ENCODE results near the gene TFCP2L1. TPM values are rescaled to one million over a fixed set of nuclear protein-coding genes. Genes with fewer than 3 reads are reported as not detected.
A peak's percentile ranks its signal among the peaks of the same experiment; 100 is the strongest.

Gene TFCP2L1
- total and polyA plus RNA-seq, 4 donors, result 0.30 to 0.89 (median 0.51) TPM

DNA sequence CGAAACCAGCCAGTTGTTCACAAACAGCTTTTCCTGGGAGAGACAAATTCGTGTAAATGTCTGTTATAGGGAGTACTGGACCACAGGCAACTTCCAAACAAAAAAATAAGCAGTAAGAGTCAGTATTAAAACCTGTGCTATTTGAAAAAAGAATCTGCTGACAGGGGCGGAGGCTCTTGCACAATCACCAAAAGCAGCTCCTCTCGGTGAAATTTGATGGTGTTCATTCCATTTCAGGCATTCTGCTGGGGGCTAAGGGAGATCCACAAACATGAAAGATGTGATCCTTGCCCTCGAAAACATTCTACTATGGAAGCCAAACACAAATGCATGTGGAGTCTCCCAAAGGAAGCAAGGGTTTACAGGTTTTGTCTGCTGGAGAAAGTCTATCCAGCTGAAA is 45.0 kb downstream of the TFCP2L1 start:
- Histone ChIP-seq H3K36me3 (ENCODE audit: control insufficient read depth, insufficient read depth, low read length) (no peaks in the 10 kb centered on the region), H3K4me1 (ENCODE audit: control insufficient read depth, insufficient read depth, low read length) (peaks cover 2% of the 10 kb centered on the region), H3K27ac (ENCODE audit: low read depth, low read length) (no peak overlapping the region), H3K27me3 (ENCODE audit: control insufficient read depth, insufficient read depth, low read length) (no peaks in the 10 kb centered on the region), H3K4me3 (ENCODE audit: low read depth, low read length) (no peak overlapping the region), H3K9me3 (ENCODE audit: control insufficient read depth, insufficient read depth, low read length) (no peaks in the 10 kb centered on the region)
- DNase-seq (ENCODE audit: low read depth in 4 of 6, low spot score in 6 of 6), result no peak
- WGBS (ENCODE audit: insufficient coverage), result 91% methylated on average over 5 of the region's 5 CpGs

GRCh38 chr2:121239471-121239870 is 45.5 kb downstream of the TFCP2L1 start:
- Histone ChIP-seq H3K27ac (ENCODE audit: low read depth, low read length) (no peak overlapping the region), H3K27me3 (ENCODE audit: control insufficient read depth, insufficient read depth, low read length) (no peaks in the 10 kb centered on the region), H3K4me3 (ENCODE audit: low read depth, low read length) (no peak overlapping the region), H3K9me3 (ENCODE audit: control insufficient read depth, insufficient read depth, low read length) (no peaks in the 10 kb centered on the region), H3K36me3 (ENCODE audit: control insufficient read depth, insufficient read depth, low read length) (no peaks in the 10 kb centered on the region), H3K4me1 (ENCODE audit: control insufficient read depth, insufficient read depth, low read length) (peaks cover 7% of the 10 kb centered on the region)
- no peak for DNase-seq (ENCODE audit: low read depth in 4 of 6, low spot score in 6 of 6)
- 94% methylated on average over 15 of the region's 15 CpGs for WGBS (ENCODE audit: insufficient coverage)

DNA sequence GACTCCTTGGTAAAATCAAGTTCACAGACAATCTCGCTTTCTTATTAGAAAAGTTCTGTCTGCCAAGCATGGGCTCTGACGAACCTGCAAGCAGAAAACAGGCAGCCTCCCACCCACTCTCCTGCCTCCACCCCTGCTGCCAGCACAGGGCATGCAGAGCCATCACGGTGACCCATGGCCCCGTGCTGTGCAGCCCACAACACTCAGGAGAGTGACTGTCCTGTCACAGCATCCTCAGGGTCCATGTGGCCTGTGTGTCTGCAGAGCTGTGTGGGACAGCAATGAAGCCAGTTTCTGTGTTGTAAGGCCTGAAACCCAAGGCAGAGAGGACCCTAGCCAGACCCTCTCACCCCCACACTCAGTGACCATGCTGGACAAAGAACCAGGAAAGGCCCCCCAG is 46.2 kb downstream of the TFCP2L1 start:
- H3K9me3 ChIP-seq (ENCODE audit: control insufficient read depth, insufficient read depth, low read length), result no peaks in the 10 kb centered on the region
- H3K27me3 ChIP-seq (ENCODE audit: control insufficient read depth, insufficient read depth, low read length), result peaks cover 3% of the 10 kb centered on the region
- 83% methylated on average over 4 of the region's 4 CpGs for WGBS (ENCODE audit: insufficient coverage)
- no peaks in the 10 kb centered on the region for H3K36me3 ChIP-seq (ENCODE audit: control insufficient read depth, insufficient read depth, low read length)
- no peak overlapping the region for H3K4me3 ChIP-seq (ENCODE audit: low read depth, low read length)
- no peak overlapping the region for H3K27ac ChIP-seq (ENCODE audit: low read depth, low read length)
- peaks cover 8% of the 10 kb centered on the region for H3K4me1 ChIP-seq (ENCODE audit: control insufficient read depth, insufficient read depth, low read length)
- DNase-seq (ENCODE audit: low read depth in 4 of 6, low spot score in 6 of 6), result no peak

DNA sequence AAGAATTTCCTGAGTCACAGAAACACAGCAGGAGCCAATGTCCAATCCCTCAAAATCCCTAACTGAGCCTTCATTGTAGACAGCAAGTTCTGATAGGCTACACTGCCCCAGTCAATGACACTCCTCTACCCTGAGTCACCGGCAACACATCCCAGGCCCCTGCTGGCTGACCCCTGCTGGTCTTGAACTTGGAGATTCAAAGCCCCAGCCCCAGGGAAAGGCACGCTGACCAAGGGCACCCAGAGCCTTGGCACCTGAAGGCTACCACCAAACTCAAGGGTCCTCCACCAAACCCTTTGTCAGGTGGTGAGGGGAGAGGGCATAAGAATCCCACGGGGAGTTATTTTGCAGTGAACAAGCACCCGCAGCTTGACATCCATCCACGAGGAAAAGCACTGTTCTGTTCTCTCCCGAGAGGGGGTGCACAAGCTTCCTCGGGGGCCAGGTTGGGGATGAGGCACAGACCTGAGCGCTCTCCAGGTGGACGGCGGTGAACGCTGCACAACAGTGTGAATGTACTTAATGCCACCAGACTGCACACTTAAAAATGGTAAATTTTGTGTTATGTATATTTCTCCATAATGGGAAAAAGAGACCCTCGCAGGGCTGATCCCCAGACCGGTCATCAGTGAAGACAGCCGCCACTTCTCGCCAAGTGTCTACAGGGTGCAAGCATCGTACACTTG is 46.9 kb downstream of the TFCP2L1 start:
- Histone ChIP-seq H3K4me1 (ENCODE audit: control insufficient read depth, insufficient read depth, low read length) (peaks cover 8% of the 10 kb centered on the region), H3K36me3 (ENCODE audit: control insufficient read depth, insufficient read depth, low read length) (no peaks in the 10 kb centered on the region), H3K4me3 (ENCODE audit: low read depth, low read length) (no peak overlapping the region), H3K9me3 (ENCODE audit: control insufficient read depth, insufficient read depth, low read length) (no peaks in the 10 kb centered on the region), H3K27ac (ENCODE audit: low read depth, low read length) (no peak overlapping the region), H3K27me3 (ENCODE audit: control insufficient read depth, insufficient read depth, low read length) (peaks cover 3% of the 10 kb centered on the region)
- DNase-seq (ENCODE audit: low read depth in 4 of 6, low spot score in 6 of 6), result no peak
- WGBS (ENCODE audit: insufficient coverage), result 83% methylated on average over 10 of the region's 16 CpGs

DNA sequence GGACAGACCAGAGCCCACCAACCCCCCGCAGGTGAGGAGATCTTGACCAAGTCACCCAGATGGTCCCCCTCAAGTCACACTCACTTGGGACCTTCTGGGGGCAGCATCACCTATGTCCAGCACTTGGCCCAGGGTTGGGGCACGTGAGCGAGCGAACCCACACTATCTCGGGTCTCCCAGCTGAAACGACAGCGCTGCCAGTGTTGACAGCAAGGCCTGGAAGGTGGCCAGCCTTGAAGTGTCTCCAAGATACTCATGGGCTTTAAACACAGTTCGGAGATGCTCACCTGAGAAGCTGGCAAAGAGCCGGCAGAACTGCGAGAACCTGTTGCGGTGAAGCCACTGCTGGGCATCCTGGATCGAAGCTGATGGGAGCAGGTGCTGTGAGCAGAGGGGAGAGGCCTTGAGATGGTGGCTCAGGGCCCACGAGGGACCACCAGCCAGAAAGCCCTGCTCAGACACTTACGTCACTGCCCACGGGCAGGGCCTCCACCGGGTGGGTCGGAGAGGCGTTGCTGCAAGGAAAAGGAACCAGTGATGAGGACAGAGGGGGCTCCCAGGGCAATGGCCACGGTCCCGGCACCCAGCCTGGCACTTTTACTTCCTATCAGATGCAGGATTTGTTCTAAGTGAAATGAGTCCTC is 47.5 kb downstream of the TFCP2L1 start:
- H3K4me1 ChIP-seq (ENCODE audit: control insufficient read depth, insufficient read depth, low read length), result peaks cover 8% of the 10 kb centered on the region
- H3K9me3 ChIP-seq (ENCODE audit: control insufficient read depth, insufficient read depth, low read length), result no peaks in the 10 kb centered on the region
- 89% methylated on average over 15 of the region's 20 CpGs for WGBS (ENCODE audit: insufficient coverage)
- no peak overlapping the region for H3K27ac ChIP-seq (ENCODE audit: low read depth, low read length)
- H3K27me3 ChIP-seq (ENCODE audit: control insufficient read depth, insufficient read depth, low read length), result peaks cover 3% of the 10 kb centered on the region
- no peaks in the 10 kb centered on the region for H3K36me3 ChIP-seq (ENCODE audit: control insufficient read depth, insufficient read depth, low read length)
- no peak for DNase-seq (ENCODE audit: low read depth in 4 of 6, low spot score in 6 of 6)
- no peak overlapping the region for H3K4me3 ChIP-seq (ENCODE audit: low read depth, low read length)

DNA sequence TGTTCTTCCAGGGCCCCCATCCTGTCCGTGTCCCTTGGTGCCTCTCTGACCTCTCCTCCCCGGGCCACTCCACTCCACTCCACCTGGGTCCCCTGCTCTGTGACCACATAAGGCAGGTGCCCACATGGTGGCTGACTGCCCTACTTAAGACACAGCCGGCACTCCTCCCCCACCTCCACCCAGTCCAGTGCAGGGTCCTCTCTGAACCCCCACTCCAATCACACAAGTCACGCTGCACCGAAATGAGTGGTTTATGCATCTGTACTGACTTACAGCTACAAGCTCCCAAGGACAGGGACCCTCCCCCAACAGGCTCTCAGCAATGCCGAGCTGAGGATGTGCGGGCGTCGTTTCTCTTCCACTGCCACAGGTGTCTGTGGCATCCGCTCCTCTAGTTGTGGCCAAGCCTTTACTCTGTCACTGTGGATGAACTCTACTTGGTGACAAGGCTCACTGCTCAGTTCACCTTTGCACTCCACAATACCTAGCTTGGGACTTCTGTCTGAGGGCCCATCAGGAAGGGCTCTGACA is 48.3 kb downstream of the TFCP2L1 start:
- H3K27me3 ChIP-seq (ENCODE audit: control insufficient read depth, insufficient read depth, low read length), result peaks cover 3% of the 10 kb centered on the region
- peaks cover 8% of the 10 kb centered on the region for H3K4me1 ChIP-seq (ENCODE audit: control insufficient read depth, insufficient read depth, low read length)
- WGBS (ENCODE audit: insufficient coverage), result 95% methylated on average over 10 of the region's 10 CpGs
- H3K9me3 ChIP-seq (ENCODE audit: control insufficient read depth, insufficient read depth, low read length), result no peaks in the 10 kb centered on the region
- DNase-seq (ENCODE audit: low read depth in 4 of 6, low spot score in 6 of 6), result no peak
- no peak overlapping the region for H3K4me3 ChIP-seq (ENCODE audit: low read depth, low read length)
- no peak overlapping the region for H3K27ac ChIP-seq (ENCODE audit: low read depth, low read length)
- no peaks in the 10 kb centered on the region for H3K36me3 ChIP-seq (ENCODE audit: control insufficient read depth, insufficient read depth, low read length)

DNA sequence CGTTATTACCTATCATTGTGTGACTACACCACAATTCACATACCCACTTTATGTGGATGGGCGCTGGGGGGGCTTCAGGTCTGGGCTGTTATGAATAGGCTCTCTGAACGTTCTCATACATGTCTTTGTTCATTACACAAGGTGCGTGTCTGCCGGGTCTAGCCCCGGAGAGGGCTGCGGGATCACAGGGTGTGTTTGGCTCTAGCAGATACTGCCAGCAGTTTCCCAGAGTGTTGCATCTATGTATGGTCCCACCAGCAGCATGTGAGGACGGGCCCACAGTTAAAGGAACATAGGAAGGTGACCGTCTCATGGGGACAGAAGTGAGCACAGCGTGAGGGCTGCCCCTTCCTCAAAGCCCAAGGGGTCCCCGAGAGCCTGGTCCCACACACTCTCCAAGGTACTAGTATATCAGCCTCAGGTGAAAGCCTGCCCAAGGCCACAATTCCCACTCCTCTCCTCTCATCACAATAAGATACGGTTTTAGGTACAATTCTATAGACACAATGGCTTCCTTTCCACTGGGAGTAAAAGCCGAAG is 48.8 kb downstream of the TFCP2L1 start:
- Histone ChIP-seq H3K4me1 (ENCODE audit: control insufficient read depth, insufficient read depth, low read length) (peaks cover 8% of the 10 kb centered on the region), H3K36me3 (ENCODE audit: control insufficient read depth, insufficient read depth, low read length) (no peaks in the 10 kb centered on the region), H3K9me3 (ENCODE audit: control insufficient read depth, insufficient read depth, low read length) (no peaks in the 10 kb centered on the region), H3K27me3 (ENCODE audit: control insufficient read depth, insufficient read depth, low read length) (peaks cover 3% of the 10 kb centered on the region), H3K4me3 (ENCODE audit: low read depth, low read length) (no peak overlapping the region), H3K27ac (ENCODE audit: low read depth, low read length) (no peak overlapping the region)
- DNase-seq (ENCODE audit: low read depth in 4 of 6, low spot score in 6 of 6), result no peak
- 88% methylated on average over 9 of the region's 13 CpGs for WGBS (ENCODE audit: insufficient coverage)

DNA sequence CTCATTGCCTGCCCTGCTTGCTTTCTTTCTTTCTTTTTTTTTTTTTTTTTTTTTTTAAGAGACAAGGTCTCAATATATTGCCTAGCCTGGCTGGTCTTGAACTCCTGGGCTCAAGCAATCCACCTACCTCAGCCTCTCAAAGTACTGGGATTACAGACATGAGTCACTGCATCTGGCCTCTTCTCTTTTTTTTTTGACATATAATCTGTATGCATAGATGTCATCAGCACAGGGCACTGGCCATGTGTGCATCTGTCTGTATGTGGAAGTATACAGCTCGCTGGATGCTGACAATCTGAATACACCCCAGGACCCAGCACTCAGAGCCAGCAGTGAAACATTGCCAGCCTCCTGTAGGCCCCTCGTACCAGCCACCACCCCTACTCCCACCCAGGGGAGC is 49.5 kb downstream of the TFCP2L1 start:
- no peaks in the 10 kb centered on the region for H3K9me3 ChIP-seq (ENCODE audit: control insufficient read depth, insufficient read depth, low read length)
- H3K4me3 ChIP-seq (ENCODE audit: low read depth, low read length), result no peak overlapping the region
- peak in 1 of 6 donors; percentile 31 for DNase-seq (ENCODE audit: low read depth in 4 of 6, low spot score in 6 of 6)
- 85% methylated on average over 2 of the region's 2 CpGs for WGBS (ENCODE audit: insufficient coverage)
- no peaks in the 10 kb centered on the region for H3K36me3 ChIP-seq (ENCODE audit: control insufficient read depth, insufficient read depth, low read length)
- H3K4me1 ChIP-seq (ENCODE audit: control insufficient read depth, insufficient read depth, low read length), result peaks cover 8% of the 10 kb centered on the region
- peaks cover 3% of the 10 kb centered on the region for H3K27me3 ChIP-seq (ENCODE audit: control insufficient read depth, insufficient read depth, low read length)
- H3K27ac ChIP-seq (ENCODE audit: low read depth, low read length), result no peak overlapping the region

- Histone ChIP-seq H3K27ac (ENCODE audit: low read depth, low read length) (no peak overlapping the region), H3K27me3 (ENCODE audit: control insufficient read depth, insufficient read depth, low read length) (peaks cover 3% of the 10 kb centered on the region), H3K4me1 (ENCODE audit: control insufficient read depth, insufficient read depth, low read length) (peaks cover 8% of the 10 kb centered on the region), H3K36me3 (ENCODE audit: control insufficient read depth, insufficient read depth, low read length) (no peaks in the 10 kb centered on the region), H3K4me3 (ENCODE audit: low read depth, low read length) (no peak overlapping the region), H3K9me3 (ENCODE audit: control insufficient read depth, insufficient read depth, low read length) (no peaks in the 10 kb centered on the region)
- 73% methylated on average over 7 of the region's 9 CpGs for WGBS (ENCODE audit: insufficient coverage)
- DNase-seq (ENCODE audit: low read depth in 4 of 6, low spot score in 6 of 6), result no peak
Observed at GRCh38 chr2:121234791-121235190, 50.2 kb downstream of the TFCP2L1 start.
